ENCODE data around the gene PKP4.

Gene PKP4

DNA sequence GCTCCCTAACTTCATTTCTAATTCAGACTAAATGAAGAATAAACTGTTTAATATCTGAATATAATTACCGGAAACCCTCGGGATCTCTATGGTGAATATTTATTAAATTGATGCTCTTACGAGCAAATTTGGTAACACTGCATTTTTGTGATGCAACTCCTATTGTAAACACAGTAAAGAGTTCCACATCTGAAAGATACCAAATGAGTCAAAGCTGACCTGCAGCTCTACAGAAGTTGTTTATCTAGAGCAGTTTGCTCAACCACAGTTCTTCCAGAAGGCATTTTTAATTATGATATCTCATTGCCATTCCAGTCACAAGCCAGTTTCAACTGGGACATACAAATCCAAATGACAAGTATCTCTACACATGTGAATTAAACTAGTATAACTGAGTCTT is 129.7 kb downstream of the PKP4 start:
- no peak for DNase-seq (ENCODE audit: low spot score)

DNA sequence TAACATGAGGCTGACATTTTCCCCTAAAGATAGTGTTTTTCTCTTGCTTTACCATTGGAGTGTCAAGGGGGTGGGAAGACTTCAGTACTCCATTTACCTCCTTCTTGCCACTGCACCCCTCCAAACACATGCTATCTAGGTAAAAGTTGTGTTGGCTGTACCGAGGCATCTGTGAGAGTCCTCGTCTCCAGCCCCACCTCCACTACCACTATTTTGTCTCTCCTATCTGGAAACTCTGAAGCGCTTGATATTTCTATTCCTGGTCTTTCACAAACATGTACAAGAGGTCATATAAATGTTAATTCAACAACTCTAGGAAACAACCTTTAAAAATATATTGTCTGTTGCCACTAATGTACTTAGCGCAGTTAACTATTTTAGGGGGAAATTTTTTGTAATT is 132.6 kb downstream of the PKP4 start:
- no peak for DNase-seq (ENCODE audit: low spot score)

DNA sequence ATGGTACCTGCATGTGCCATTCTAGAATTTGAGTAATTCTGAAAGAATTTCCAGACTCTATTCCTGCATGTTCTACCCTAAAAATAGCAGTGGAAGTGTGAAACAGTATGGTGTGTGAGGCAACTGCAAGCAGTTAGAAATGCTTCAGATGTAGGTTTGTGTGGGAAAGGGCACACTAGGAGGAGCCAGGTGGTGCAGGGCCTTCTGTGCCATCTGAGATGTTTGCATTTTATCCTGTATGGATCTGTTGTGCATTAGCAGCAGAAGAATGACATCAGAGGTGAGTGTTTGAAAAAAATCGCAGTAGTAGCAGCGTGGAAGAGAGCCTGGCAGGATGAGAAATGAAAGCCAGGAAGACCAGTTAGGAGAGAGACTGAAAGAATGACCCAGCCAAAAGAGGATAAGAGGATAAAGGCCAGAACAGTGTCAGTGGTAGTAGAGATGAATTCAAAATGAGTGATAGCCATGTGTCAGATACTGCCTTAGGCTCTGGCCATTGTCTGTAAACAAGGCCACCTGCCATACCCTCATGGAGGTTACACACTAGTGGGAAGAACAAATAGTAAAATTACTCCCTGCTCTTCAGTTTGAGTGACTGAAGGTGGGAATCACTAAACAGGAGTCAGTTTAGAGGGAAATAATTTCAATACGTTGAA is 142.2 kb downstream of the PKP4 start:
- no peak for DNase-seq (ENCODE audit: low spot score)

DNA sequence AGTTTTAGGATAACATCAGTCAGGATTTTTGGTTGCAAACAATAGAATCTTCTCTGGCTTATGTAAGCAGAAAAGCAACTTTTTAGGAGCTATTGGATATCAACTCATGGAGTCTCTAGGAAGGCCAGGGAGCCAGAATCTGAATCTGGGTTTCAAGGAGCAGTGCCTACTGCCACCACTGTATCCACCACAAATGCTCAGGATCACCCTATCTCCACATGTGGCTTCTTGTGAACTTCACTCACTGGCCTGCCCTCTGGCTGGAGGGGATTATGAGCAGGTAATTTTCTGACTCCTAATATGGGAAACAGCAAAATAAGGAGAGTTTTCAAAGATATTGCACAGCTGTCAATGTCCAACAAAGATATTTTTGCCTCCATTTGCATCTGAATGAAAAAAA is 142.9 kb downstream of the PKP4 start:
- no peak for DNase-seq (ENCODE audit: low spot score)

DNA sequence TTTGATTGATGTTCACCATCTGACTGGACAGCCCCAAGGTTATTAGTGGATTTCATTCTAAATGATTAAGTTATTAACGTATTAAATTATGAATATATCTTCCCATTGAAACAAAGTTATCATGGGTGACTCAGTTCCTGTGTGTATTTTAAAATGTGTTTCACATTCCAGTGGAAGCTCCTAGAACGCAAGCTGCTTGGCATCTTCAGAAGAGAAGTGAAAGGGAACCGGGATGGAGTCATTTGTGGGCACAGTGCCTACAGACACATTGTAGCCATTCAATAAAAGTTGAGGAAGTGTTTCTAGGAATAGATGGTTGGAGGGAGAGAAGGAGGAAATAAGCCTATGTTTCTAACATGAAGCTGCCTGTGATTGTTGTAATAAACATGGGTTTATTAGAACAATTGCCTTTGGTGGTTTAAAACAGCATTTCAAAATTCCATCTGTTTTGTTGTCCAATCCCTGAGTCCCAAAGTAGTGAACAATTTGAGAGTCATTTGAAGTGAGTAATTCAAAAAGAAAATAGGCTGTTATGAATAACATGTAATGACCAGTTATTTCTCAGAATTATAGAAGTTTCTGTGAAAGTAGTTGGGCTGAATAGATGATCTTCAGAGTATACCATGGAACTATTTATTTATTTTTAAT is 143.5 kb downstream of the PKP4 start:
- no peak for DNase-seq (ENCODE audit: low spot score)

DNA sequence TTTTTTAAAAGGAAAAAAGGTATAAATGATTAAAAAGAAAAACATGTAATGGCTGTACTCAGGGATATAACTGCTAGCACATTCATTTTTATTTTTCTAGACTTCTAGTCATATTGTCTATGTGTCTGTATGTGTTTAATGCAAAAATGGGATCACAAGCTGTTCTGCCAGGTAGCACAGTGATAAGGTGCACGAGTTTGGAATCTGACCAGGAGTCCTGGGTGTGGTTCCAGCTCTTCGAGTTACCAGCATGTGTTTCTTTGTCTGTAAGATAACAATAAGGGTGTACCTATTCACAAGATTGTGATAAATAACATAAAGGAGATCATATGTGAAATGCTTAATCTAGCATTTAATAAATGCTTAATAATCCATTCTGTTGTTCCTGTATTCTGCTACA is 145.3 kb downstream of the PKP4 start:
- no peak for DNase-seq (ENCODE audit: low spot score)

DNA sequence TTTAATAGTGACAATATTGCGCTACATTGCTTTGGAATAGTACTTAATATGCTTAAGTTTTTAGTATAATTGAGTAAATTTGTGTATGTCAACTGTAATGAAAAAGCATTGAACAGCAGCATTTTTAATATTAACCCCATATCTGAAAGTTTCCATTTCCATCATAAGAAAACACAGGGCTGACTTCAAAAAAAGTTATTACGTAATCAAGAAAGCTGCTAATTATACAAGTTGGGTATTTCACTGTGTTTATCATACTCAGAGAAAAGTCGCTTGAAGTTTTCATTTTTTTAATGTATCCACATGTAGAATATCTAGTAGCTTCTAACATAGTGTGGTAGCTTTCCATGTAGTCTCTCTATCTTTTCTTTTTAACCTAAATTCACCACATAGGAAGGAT is 146.5 kb downstream of the PKP4 start:
- DNase-seq (ENCODE audit: low spot score): no peak

DNA sequence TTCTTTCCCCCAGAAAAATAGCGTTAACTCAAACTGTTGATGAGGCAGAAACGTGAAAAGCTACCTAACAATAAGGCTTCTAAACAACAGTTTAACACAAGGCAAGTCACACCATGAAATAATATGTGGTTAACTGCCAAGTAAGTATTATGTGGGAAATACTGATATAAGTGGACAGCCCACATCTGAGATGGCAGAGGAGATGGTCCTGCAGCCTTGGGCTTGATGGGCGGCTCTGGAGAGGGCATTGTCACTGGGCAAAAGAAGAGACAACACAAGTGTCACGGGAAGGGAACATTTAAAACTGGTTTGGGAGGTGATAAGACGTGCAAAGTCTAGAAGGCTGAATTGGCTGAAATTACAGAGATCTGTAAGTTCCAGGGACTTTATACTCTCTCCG is 147.2 kb downstream of the PKP4 start:
- no peak for DNase-seq (ENCODE audit: low spot score)

DNA sequence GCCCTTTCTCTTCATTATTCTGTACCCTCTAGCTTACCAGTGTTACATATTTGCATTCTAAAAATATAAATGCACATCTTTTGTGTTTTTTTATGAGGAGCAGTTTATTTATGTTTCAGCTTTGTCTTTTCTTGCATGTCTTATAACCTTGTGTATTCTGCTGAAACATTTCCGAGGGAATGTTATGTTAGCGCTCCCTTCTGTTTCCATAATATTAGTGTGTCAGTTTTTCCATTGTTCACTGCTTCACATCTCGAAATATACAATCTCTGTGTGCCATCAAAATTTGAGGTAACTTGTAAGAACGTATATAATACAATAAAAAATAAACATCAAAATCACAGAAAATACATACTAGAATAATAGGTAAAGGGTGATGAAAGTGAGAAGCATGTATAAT is 153.3 kb downstream of the PKP4 start:
- no peak for DNase-seq (ENCODE audit: low spot score)

DNA sequence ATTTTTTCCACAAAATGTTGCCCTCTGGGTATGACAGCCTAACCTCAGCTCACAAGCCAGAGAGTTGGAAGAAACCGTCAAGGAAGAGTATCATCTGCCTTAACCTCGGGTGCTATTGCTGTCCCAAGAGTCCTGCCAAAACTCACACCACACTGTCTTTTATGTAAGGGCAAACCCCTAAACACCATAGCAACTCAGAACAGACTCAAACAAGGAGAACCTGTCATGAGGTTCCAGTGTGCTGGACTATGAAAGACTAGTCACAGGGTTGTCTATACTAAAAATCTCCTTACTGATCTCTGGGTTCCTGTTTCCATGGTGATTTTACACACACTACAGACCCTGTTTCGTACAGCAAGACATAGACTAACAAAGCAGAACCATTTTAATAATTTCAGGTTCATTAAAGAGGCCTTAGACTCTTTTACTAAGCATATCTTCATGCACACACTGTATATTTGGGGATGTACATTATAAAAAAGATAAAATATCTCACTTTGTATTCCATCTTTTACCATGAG is 159.8 kb downstream of the PKP4 start:
- no peak for DNase-seq (ENCODE audit: low spot score)

DNA sequence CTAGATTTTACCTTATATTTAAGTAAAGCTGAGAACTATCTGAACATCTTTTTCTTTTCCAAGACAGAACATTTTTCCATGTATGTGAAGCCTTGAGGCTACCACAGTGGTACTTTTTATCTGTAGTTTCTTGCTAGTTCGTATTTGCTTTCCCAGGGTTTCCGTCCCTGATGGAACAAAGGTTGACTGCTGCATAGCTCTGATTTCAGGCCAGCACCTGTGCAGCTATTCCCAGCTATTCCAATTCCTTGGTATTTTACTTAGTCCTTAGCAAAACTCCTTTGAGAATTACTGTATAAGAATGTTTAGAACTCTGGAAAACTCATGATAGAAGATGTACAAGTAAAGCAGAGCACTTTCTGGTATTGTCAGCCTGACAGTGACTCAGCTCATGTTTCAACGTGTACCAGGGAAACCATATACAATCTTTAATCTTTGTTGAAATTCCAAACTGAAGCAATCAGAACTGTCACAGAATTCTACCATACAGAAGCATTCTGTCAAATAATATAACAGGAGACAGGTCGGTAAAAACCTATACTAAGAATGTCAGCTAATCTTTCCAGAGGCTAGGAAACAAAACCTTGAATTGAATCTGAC is 162.2 kb downstream of the PKP4 start:
- no peak for DNase-seq (ENCODE audit: low spot score)

DNA sequence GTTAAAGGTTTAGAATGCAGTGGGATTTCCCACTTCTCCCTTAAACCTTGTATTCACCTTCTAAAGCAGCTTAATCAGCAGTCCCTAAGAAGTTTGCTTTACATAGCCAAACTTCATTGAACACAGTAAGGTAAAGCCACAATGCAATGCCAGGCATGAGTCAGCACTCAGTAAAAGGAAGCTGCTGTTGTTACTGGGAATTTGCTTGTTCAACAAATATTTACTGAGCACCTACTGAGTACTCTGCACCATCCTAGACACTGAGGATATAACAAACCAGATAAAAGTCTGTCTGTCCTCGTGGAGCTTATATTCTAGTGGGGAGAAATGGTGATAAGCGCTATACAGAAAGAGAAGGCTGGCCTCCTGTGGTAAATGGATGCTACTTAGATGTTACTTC is 162.7 kb downstream of the PKP4 start:
- no peak for DNase-seq (ENCODE audit: low spot score)

DNA sequence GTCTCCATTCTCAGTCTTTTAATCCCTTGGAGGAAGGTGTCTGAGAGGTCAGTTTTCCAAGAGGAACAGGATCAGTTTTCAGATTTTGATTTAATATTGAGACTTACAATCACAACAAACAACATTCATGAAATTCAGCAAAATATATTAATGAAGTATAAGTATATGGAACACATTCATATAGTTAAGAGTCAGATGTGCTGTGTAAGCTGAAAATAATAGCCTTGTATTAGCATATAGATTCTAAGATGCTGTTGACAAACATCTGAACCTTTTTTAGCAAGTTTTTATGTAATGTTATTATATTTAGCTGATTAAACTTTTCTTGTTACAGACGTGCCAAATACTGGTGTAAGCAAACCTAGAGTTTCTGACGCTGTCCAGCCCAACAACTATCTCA is 163.9 kb downstream of the PKP4 start:
- no peak for DNase-seq (ENCODE audit: low spot score)

DNA sequence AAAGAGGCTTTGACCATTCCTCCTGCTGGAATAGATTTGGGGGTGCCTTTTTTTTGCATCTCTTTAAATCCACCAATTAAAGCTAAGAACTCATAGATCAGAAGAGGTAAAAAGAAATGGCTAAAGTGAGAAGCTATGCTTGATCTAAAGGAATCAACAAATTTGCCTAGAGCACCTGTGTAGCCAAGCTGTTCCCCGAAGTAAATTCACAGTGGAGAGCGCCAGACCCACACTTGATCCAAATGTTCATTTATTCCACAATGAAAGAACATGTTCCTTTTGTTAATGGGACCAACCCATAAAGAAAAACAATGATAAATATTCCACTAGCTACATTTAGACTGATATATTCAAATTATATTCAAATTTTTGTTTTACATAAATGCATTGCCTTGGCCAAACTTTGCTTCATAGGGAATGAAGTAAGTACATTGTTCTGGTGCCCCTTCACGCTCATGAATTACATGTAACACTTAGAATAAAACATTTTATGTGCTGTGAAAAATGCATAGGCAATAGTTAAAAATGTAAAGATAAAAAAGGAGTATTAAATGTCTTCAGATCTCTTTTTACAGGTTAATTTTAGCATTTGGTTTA is 167.4 kb downstream of the PKP4 start:
- no peak for DNase-seq (ENCODE audit: low spot score)

DNA sequence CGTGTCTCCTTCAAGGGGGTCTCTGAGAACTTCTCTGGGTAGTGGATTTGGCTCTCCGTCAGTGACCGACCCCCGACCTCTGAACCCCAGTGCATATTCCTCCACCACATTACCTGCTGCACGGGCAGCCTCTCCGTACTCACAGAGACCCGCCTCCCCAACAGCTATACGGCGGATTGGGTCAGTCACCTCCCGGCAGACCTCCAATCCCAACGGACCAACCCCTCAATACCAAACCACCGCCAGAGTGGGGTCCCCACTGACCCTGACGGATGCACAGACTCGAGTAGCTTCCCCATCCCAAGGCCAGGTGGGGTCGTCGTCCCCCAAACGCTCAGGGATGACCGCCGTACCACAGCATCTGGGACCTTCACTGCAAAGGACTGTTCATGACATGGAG is 168.2 kb downstream of the PKP4 start:
- no peak for DNase-seq (ENCODE audit: low spot score)

DNA sequence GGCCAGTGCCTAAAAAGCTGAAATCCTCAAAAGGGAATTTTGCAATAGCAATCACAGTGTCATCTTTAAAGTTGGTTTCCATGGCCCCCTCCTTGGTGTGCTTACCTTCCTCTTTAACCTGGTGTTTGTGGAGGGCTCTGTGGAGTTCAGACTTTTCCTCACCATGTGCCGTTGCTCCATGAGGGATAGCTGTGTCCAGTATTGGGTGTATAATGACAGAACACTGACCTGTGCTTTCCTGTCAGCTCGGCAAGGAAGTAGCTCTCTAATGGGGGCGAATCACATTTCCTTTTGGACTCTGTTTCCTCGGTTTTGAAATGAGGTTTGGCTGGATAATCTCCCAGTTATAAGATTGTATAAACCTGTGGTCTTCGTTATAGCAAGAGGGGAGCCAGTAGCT is 172.4 kb downstream of the PKP4 start:
- DNase-seq (ENCODE audit: low spot score): no peak

DNA sequence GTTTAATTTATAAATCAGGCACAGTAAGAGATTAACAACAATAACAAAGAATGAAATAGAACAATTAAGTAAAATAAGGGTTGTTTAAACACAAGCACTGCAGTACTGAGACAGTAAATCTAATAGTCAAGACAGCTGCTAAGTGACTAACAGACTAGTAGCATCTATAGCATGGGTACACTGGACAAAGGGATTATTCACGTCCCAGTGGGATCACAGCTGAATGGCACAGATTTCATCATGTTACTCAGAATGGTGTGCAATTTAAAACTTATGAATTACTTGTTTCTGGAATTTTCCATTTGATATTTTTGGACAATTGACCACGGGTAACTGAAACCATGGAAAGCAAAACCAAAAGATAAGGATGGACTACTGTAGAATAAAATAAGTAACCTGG is 176.5 kb downstream of the PKP4 start:
- DNase-seq (ENCODE audit: low spot score): no peak

DNA sequence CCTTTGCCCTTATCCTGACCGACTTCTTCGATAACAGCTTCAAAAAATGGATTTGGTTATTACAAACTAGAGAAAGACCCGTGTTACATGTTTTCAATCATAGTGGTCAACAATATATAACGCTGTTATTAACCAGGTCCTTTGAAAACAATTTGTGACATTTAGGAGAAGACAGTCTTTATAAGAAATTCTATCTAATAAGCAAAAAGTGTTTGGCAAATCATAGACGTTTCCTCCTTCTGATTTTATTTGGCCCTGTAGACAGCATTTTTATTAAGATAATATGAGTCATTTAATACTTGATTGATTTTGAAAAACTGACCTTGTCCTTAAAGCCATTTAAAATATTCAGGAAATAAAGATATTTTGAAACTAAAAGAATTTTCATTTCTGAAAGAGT is 177.9 kb downstream of the PKP4 start:
- no peak for DNase-seq (ENCODE audit: low spot score)

DNA sequence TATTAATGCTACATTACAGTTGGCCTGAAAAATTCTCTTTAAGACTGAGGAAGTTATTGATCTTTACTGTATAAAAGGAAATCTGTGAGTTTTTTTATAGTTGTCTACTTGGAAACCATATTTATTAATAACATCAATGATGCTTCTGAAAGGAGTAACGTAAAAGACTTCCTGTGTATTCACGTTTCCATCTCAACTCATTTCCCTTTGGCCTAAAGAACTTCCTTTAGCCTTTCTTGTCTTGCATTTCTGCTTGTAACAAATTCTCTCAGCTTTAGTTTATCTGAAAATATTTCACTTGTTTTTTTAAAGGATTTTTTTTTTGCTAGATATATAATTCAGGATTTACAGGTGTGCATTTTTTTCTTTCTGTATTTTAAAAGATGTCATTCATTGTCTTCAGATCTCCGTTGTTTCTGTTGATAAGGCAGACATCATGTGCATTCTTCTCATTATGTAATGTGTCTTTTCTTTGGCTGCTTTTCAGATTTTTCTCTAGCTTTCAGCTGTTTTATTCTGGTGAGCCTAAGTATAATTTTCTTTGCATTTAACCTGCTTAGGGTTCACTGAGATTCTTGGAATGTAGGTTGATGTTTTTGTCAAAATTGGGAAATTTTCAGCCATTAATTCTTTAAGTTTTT is 179.3 kb downstream of the PKP4 start:
- no peak for DNase-seq (ENCODE audit: low spot score)

DNA sequence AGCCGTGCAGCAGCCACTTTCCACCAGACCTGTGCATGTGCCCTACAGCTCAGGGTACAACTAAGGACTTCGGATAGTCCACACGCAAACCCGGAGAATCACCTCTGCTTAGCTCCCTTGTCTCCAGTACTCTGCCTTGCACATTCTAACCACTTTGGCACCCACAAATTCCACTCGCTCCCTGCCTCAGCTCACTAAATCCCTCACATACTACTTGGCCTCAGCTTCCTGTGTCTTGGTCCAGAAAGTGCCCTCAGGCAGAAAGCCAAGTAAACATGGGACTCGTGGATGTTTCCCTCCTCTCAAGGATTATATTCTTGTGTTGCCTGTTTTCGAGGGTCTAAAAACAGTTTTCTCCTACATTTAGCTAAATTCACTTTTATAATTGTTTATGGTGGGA is 180.6 kb downstream of the PKP4 start:
- DNase-seq (ENCODE audit: low spot score): no peak

DNA sequence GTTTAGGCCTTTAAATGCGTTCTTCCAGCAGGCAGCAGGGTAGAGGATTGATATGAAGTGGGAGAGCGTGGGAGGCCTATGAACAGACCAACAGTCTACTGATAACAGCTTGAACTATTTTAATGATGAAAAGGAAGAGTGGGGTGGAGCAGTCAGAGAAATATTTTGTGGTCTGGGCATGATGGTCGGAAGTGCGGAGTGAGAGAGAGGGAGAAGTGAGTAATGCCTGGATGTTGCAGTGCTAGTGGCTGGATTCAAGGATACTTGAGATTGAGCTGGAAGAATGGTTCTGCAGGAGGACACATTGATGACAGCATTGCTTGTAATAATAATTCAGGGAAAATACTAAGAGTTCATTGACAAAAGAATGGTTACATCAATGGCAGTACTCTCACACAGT is 187.4 kb downstream of the PKP4 start:
- no peak for DNase-seq (ENCODE audit: low spot score)

DNA sequence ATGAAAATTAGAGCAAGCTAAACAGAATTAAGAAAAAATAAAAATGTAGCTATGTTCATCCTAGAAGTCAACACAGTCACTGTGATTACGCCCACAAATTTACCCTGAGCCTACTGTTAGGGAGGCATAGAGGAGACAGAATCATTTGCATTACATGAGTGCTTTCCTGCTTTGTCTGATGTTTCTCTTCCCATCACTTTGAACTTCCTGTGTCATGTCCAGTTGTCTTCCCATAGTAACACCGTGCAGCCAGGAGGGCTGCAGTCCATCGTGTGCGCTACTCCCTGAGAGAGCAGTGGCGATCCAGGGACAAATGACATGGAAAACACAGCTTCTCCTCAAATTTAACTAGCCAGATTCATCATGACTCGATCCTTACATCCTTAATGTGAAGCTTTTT is 188.5 kb downstream of the PKP4 start:
- no peak for DNase-seq (ENCODE audit: low spot score)

Data from activated CD4-positive, alpha-beta T cell treated with anti-CD3 and anti-CD28 coated beads, Interleukin-2, Interleukin-4, amounts not matched to agents 100 ng/mL and 50 ng/mL, durations not matched to agents 16 hours and 8 hours (primary cell).